CD4-positive, alpha-beta T cell treated with Interleukin-1 beta for 1 hour (primary cell): Measurements from ENCODE around the gene MSI2.

ENCODE experiments used
- DNase-seq, 2 donors: peaks; one replicate each; pipeline ENCODE4 v3.0.0-alpha.2; 2020 to 2022

The MSI2 gene

GRCh38 chr17:57655553-57655952, 399.2 kb downstream of the MSI2 start:
- DNase-seq = no peak

GRCh38 chr17:57657211-57657610, 400.9 kb downstream of the MSI2 start:
- no peak for DNase-seq

DNA sequence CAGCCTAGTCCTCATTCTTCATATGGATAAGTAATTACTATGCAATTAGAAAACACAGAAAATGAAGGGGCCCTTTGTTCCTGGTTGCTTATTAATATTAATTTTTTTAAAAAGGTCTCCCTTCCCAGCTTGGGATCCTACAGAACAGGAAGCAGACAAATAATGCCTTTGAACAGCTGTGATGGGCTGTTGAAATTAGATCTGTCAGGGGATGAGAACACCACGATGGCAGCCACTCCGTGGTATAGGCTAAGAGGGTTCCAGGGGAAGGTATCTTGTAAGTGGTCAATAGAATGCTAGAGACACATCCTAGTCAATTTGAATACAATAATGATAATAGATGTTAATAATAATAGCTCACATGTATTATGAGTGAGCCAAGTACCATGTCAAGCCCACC, 405.7 kb downstream of the MSI2 start:
- no peak for DNase-seq

- peak; percentile 51 to 67 for DNase-seq
These were observed 406.5 kb downstream of the MSI2 start for GRCh38 chr17:57662644-57663308.

- DNase-seq = no peak
These were observed 407.2 kb downstream of the MSI2 start for GRCh38 chr17:57663326-57664070.

DNA sequence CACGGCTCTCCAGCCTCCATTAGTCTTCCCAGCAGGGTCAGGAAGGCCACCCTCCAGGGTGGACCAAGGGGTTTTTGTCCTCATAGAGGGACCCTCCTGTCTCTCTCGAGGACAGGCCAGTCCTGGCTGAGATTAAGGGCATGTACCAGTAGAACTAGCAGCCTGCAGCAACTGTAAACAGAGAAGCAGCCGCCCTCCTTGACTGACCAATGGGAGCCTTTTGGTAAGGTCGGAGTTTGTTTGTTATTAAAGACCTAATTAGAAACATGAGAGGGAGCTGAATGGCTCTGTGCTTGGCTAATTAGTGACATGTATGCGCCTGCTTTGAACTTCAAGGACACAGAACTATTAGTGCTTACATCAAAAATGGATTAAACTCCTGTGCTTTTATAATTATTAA, 408.8 kb downstream of the MSI2 start:
- no peak for DNase-seq

- no peak for DNase-seq
These were observed 409.4 kb downstream of the MSI2 start for GRCh38 chr17:57665696-57666095.

DNA sequence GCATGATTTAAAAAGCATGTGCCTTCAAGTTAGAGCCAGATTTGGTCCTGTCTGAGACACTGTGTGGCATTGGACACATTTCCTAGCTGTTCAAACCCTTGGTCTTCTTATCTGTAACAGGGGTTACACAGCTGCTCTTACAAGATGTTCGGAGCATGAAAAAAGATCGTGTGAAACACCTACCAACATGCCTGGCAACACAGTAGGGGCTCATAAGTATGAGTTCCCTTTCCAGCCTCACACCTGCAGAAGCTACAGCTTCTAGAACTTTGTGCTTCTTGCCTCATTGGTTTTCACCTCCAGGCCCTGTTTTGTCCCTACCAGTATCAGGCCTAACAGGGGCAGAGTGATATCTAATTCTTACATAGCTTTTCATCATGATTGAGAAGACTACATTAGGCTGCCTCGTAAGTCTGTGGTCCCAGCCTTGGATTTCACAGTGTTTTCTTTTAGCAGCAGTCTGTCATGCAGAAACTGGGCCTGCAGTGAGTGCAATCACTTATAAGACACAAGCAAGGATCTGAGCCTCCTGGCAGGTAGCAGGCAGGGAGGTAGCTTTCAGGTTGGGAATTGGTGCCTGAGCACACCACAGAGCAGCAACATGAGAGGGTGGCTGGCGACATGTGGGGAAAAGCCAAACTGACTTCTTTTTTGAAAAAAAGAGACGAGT, 410.0 kb downstream of the MSI2 start:
- no peak for DNase-seq

GRCh38 chr17:57666946-57667345, 410.6 kb downstream of the MSI2 start:
- DNase-seq = no peak

DNA sequence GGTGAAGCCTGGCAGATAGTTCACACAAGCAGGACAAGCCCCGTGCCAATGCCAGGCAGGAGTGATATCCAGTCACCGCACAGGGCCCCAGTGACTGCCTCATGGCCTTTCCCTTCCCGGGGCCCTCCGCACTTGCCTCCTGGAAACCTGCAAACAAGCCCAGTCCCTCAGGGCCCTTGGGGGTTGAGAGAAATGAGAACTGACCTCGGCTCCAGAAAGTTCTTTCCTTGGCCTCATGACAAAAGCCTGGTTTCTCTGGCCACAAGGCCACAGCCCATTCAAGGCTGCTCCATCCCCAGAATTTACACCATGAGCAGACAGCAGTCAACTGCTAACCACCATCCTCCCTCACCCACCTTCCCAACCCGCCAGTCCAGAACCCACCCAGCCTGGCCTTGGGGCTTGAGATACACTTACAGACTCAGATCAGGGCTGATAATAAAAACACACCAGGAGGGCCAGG, 411.2 kb downstream of the MSI2 start:
- DNase-seq = no peak

DNA sequence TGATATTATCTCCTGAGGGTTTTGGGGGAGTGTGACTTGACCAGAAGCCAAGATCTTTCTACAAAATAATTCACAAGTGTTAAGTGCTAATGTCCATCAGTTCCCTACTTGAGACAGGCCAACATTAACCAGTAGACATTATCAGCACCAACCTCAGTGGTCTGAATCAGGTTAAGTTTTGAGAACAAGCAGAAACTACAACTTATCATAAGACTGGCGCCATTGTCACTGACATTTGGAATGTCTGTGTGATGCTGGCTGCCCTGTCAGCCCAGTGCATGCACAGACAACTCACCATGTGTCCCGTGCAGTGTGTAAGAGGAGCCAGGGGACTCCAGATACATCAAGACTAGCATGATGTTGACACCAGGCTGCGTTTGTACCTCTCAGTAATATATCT, 412.0 kb downstream of the MSI2 start:
- no peak for DNase-seq

- DNase-seq = no peak
These were observed 413.6 kb downstream of the MSI2 start for GRCh38 chr17:57669671-57670529.

- DNase-seq = no peak
These were observed 414.6 kb downstream of the MSI2 start for GRCh38 chr17:57670769-57671569.

GRCh38 chr17:57671667-57672632, 415.6 kb downstream of the MSI2 start:
- DNase-seq = peak; percentile 73 to 76

- DNase-seq = no peak
These were observed 416.6 kb downstream of the MSI2 start for GRCh38 chr17:57672971-57673370.

DNA sequence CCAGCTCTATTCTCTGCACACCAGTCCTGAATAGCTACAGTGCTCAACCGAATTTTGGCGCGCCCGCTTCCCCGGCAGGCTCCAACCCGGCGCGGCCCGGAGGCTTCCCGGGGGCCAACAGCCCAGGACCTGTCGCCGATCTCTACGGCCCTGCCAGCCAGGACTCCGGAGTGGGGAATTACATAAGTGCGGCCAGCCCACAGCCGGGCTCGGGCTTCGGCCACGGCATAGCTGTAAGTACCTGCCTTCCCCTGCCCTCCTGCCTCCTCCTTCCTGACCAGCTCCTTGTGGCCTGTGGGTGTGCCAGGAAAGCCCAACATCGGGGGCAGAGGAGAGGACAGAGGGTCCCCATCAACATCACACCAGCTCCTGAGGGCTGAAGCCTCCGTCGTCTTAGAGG, 418.6 kb downstream of the MSI2 start:
- DNase-seq = no peak

DNA sequence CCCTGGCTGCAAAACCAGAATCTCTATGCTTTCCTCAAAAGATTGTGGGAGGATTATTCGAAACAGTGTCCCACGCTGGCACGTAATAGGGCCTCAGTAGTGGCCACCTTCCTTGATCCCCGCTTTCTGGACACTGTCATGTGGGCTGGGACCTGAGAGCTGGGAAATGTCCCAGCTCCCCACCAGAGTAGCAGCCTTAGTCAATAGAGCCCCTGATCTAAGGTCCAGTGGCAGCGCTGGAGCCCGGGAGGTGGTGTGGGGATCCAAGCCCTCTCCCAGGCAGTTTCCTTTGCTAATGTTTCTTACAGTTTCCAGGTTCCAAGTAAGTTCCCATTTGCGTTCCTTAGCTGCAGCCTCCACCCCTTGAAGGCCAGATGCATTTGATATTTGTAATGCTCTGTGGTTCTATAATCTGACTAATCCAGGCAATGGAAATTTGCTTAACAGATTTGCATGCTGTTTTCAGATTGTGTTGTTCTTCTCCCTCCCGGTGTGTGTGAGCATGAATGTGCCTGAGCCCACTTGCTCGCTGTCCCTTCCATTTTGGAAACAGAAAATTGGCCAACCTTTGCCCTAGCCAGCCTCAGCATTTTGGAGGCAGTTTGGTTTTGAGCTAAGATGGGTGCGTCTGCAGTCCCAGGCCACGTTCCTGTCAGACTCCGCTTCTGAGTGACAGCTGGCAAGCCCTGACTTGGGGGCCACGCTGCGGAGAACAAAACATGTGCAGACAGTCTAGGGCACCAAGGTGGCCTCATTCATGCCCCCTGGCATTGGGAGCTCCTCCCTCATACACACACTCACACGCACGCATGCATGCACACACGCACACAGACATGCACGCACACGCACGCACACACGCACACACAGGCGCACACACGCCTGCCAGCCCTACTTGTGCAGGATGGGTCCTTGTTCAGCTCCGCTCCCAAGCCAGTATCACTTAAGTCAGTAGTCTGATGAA, 419.4 kb downstream of the MSI2 start:
- no peak for DNase-seq

DNA sequence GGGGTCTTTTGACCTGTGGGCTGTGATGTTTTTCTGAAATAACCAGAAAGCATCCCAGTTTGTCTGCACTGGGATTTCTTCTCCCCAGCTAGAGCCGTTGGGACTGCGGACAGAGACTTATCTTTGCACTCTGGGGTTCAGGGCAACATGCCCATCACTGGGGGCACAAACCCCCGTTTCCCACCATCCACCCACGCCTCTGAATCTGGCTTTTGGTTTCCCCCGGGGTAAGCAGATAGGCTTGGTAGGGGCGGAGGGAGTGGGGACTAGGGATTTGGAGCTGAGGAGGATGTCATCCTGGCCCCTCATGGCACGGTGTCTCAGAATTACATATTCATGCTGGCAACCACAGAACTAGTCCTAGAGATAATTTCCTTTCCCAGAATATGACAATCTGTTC, 420.2 kb downstream of the MSI2 start:
- no peak for DNase-seq

DNA sequence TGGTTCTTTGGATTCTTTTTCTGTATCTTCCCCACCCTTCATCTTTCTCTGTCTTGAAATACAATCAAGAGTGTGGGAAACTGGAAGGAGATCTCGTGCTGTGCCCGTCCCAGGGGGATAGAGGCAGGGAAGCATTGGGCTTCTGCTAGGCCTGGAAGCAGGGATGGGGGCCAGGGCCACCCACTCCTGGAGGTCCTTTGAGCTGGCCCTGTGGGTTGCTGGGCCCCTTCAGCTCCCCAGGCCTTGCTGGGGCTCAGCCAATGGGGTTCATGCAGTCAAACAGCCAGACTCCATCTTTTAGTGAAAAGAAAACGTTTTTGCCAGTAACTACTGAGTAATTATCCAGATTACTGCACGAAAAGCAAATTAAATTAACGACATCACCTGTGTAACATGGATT, 421.0 kb downstream of the MSI2 start:
- DNase-seq = no peak

GRCh38 chr17:57677858-57678257, 421.5 kb downstream of the MSI2 start:
- no peak for DNase-seq
